Endothelial cell of umbilical vein (primary cell): ENCODE data around the gene RASGRF2.

ENCODE experiments used
- CTCF ChIP-seq, 2 donors: IDR thresholded peaks; 1 replicate in 1 of 2; 2 replicates in 1 of 2; pipeline ENCODE4 v1.5.1; 2011; ENCODE audit warnings: low read length in 2 of 2, mild to moderate bottlenecking in 2 of 2, moderate library complexity in 2 of 2, control low read depth in 1 of 2, inconsistent platforms in 1 of 2, low read depth in 1 of 2; ENCODE audit not compliant: insufficient read depth in 1 of 2; ENCODE audit errors: extremely low read depth in 1 of 2
- EZH2 ChIP-seq: IDR thresholded peaks from 2 replicates; pipeline ENCODE4 v1.6.1; 2012; ENCODE audit warnings: borderline replicate concordance, low read depth, mild to moderate bottlenecking, moderate library complexity, low read length, inconsistent platforms; ENCODE audit not compliant: severe bottlenecking
- FOS ChIP-seq: IDR thresholded peaks from 2 replicates; pipeline ENCODE4 v1.6.1; 2011; ENCODE audit warnings: mild to moderate bottlenecking, low read length, moderate library complexity, borderline replicate concordance; ENCODE audit not compliant: insufficient read depth
- GATA2 ChIP-seq: IDR thresholded peaks from 2 replicates; pipeline ENCODE4 v1.7.0; 2011; ENCODE audit warnings: low read depth, mild to moderate bottlenecking, moderate library complexity, mixed read lengths, low read length; ENCODE audit not compliant: insufficient read length, insufficient read depth
- MAX ChIP-seq: IDR thresholded peaks from 2 replicates; pipeline ENCODE4 v1.6.1; 2011; ENCODE audit not compliant: insufficient read depth, insufficient read length
- POLR2A ChIP-seq: IDR thresholded peaks from 2 replicates; pipeline ENCODE4 v1.6.1; 2012; ENCODE audit warnings: low read depth, mild to moderate bottlenecking, control low read depth, low read length
- POLR2AphosphoS5 ChIP-seq: IDR thresholded peaks from 2 replicates; pipeline ENCODE4 v1.6.1; 2012; ENCODE audit warnings: low read depth, mild to moderate bottlenecking, control low read depth, low read length, moderate library complexity; ENCODE audit not compliant: insufficient read depth

- no peak for TF ChIP-seq GATA2
- TF ChIP-seq POLR2A, result no peak
- TF ChIP-seq EZH2, result no peak
- no peak for TF ChIP-seq FOS
- TF ChIP-seq CTCF (IDR thresholded peaks at IDR 0.05; ENCODE audit: extremely low read depth in 1 of 2, insufficient read depth in 1 of 2, low read depth in 1 of 2, low read length in 2 of 2), result no peak
- TF ChIP-seq POLR2AphosphoS5, result no peak
- TF ChIP-seq MAX, result no peak
Measured at GRCh38 chr5:81019748-81020147, 59.6 kb downstream of the RASGRF2 start.
